Activated CD4-positive, alpha-beta T cell treated with anti-CD3 and anti-CD28 coated beads, Interleukin-2, amount 50 U/mL, for 1 hour (primary cell): ENCODE measurements around the gene AACS.

ENCODE experiments used
- DNase-seq: peaks from one replicate; pipeline ENCODE4 v3.0.0-alpha.2; 2020

The AACS gene

DNA sequence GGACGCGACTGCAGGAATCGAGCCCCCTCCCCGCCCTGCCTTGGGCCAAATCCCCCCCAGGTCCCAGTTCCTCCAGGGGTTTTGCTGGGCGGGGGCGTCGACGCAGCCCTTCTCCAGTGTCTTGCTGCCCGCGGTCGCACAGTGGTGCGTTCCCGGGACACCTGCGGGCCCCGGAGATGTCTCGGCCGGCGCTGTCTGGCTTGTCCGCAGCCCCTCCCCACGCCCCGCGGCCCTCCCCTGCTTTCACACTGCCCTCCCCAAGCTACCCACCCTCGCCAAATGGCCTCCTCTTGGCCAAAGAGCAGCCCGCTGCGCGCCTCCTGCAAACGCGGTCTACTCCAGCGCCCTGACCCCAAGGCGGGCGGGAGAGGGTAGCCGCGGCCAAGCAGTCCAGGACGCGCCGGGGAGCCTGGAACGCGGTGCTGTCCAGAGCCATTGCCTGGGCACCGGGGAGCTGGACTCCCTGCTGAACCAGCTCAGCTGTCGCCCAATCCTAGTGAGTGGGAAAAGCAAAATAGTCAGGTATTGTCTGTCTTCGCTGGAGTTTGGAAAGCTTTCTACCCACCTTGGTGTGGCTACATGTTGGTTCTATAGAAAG is 122.0 kb downstream of the AACS start:
- DNase-seq: no peak

DNA sequence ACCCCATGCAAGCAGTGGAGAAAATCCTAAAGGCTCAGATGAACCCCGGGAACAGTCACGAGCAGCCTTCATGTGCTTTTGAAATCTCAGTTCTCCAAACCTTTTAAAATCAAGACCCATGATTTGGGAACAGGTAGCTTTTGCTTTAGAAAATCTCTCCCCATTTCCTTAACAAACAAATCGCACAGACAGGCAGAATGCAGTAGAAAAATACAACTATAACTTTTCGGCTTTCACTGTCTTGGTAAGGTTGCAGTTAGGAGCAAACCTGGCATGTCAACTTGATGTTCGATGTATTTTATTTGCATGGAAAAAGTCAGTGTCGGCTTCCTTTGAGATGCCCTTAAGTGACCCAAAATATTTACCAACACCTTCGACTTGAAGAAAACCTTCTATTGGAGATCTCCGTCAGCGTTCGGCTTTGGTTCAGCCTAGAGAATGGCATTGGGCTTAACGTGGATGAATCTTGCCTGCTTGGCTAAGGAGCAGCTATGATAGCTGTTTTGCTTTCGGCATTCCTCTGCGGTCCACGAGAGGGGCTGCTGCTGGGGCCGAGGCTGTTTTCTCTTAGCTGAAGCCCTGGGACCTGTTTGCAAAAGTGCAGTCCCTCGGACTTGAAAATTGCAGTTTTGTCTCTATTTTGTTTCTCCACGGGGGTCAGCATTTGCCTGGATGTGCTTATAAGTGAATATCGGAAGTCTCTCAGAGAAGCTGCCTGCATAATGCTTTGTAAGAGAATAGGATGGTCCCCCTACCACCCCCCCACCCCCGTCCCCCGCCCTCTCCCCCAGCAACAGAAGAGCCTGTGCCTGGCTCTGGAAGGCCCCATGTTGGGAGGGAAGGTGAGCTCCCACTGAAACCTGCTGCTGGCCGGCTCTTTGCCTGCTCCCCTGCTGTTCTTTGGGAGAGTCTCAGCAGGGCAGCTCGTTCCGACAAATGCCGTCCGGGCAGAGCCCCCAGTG is 122.8 kb downstream of the AACS start:
- no peak for DNase-seq

DNA sequence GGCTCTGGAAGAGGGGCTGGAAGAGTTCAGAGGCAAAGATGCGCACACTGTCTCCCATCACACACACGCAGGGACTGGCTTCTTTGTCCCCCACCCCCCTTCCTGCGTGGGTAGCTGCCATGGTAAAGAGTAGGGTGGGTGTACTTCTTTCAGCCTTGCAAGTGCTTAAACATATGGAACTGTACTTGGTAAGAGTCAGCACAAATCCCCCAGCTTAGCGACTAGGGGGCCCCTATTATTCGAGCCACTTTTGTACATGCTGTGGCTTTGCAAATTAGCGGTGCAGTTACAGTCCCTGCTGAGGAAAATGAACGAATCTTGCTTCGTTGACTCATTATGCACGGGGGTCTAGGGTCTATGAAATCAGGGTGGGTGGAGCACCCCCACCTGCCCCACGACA is 123.8 kb downstream of the AACS start:
- DNase-seq: no peak

DNA sequence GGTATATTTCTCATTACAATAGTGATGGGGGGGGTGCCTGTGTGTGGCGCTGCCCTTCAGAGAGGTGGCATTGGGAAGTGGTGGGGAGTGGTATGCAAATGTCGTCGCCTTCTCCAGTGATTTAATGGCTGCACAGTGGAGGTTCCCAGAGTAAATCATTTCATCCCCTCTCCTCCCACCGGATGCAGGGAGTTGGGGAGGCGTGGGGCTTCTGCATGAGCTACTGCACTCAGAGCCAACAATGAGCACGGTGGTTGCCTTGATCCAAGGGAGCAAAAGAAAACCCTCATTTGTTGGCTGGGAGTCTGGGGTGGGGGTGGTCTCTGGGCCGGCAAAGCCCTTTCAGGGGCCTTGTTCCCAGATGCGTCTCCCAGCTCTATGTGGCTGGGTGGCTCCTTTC is 124.3 kb downstream of the AACS start:
- DNase-seq: no peak

DNA sequence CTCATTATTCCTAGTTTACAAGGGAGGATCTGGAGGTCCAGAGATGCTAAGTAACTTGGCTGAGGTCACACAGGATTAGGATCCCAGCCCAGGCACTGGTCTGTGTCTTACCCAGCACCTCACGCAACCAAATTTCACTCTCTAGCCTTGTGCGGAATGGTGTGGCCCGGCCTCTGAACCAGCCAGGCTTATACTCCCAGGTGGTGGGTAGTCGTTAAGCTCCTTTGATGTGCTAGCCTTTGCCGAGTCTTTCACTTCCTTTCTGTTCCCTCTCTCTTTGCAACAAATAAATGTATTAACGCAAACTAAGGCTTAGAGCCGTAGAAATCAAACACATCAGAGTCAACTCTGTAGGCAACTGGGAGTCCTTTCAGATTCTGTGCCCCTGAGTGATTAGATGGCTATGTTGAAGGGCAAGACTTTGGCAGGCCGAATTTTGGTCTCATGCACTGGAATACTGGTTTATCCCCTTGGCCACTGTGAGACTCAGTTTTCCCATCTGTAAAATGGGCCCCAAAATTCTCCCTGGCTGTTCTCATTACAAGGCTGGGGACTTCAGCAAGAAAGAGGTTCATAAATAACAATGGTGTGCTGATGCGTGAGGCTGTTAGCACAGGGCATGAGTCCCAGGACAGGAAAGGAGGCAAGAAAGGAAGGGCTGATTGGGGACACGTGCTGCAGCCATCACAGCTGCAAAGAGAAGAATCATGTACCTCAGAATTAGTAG is 126.3 kb downstream of the AACS start:
- DNase-seq: no peak

DNA sequence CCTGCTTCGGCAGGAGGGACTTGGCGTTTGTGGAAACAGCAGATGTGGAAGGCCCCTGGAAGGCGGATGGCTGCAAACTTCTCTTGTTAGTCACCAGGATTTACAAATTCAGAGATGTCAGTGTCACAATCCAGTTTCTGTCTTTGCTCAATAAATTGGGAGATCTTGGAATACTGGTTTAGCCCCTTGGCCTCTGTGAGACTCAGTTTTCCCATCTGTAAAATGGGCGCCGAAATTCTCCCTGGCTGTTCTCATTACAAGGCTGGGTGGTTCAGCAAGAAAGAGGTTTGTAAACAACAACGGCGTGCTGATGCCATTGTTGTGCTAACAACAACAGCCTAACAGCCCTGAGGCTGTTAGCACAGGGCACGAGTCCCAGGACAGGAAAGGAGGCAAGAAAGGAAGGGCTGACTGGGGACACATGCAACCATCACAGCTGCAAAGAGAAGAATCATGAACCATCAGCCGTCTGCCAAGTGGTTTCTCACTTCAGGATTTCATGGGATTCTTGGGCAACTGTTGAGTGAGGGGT is 127.5 kb downstream of the AACS start:
- no peak for DNase-seq
